ENCODE data around the gene TTLL10. TPM values are rescaled to one million over a fixed set of nuclear protein-coding genes. Genes with fewer than 3 reads are reported as not detected.
"Not testable (repeated sequence)": the region's sequence is repeated elsewhere in the genome, so short reads cannot be mapped to it uniquely, and the experiment has no call there.

TTLL10 gene
- total RNA-seq, 1 donor from 2014 or later = not detected

DNA sequence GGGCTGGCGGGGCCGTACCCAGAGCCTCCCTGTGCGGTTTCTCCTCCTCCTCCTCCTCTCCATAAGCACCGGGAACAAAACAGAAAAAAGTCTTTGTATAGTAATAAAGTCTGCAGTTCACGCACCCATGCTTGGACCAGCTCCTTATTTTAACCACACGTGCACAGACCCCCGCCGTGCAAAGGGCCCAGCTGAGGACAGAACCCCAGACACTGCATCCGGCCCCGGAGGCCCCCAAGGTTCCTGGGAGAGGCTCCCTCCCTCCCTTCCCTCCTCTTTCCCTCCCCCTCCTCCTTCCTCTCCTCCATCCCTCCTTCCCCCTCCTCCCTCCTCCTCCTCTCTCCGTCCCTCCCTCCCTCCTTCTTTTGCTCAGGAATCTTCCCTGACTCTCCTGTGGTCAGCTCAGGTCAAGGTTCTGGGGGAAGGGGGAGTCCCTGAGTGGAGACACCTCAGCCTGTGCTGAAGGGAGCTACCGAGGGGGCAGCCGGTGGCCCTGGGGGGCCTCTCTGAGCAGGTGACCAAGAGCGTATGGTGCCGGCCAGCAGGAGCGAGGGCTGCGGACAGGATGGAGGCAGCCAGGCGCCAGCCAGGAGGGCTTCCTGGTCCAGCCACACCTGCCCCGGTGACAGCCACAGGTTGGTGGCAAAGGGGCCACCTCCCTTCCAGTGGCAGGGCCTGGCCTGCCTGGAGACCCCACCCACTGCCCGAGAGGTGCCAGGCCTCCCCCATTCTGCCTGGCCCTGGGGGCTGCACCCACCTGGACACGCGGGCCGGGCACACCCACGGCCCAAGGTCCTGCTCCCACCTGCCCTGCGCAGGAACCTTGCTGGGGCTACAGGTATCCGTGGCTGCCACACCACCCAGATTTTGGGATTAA is 3.2 kb upstream of the TTLL10 start:
- no peak for DNase-seq (ENCODE audit: low spot score)

DNA sequence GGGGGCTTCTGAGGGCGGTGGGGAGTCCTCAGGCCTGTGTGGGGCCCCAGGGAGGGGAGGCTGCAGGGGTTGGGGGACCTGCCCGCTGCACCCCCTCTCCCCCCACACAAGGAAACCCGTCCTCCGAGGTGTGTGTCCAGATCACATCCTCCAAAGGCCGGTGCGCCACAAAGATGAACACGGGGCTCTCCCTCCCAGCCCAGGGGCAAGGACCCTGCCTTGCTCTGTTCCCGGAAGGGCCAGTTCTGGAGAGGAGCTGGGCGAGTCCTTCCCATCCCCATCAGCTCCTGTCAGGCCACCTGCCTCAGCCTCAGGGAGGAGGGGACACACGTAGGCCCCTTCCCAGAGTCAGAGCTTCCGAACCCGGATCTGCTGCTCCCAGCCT is 2.5 kb upstream of the TTLL10 start:
- no peak for DNase-seq (ENCODE audit: low spot score)

DNA sequence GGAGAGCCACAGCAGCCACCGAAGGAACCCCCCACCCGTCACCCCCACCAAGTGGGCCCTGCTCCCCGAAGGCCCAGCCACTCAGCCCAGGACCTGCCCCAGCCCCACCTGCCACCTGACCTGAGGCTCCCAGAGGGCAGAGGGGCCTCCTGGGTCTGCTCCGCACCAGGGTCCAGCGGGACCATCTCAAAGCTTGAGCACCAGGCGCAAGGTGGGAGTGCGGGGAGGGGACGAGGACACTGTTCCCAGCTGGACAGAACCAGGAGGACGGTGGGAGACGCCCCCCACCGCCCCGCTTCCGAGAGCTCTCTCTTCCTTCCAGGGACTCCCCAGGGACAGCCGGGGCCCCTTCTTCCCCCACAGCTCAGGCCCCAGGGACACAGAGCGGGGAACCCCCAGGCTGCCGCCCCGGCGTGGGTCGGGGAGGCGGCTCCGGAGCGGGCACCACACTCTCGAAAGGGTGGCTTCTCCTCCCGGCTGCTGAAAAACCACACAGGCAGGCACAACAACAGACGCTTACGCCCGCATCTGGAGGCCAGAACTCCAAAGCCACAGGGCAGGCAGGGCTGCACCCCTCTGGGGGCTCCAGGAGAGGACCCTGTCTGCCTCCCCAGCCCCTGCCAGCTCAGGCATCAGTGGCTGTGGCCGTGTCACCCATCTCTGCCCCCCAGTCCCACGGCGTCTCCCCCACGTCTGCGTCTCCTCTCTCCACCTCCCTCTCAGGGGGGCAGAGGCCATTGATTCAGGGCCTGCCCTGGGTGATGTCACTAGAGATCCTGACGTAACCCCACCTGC is 1.9 kb upstream of the TTLL10 start:
- DNase-seq (ENCODE audit: low spot score) = no peak

DNA sequence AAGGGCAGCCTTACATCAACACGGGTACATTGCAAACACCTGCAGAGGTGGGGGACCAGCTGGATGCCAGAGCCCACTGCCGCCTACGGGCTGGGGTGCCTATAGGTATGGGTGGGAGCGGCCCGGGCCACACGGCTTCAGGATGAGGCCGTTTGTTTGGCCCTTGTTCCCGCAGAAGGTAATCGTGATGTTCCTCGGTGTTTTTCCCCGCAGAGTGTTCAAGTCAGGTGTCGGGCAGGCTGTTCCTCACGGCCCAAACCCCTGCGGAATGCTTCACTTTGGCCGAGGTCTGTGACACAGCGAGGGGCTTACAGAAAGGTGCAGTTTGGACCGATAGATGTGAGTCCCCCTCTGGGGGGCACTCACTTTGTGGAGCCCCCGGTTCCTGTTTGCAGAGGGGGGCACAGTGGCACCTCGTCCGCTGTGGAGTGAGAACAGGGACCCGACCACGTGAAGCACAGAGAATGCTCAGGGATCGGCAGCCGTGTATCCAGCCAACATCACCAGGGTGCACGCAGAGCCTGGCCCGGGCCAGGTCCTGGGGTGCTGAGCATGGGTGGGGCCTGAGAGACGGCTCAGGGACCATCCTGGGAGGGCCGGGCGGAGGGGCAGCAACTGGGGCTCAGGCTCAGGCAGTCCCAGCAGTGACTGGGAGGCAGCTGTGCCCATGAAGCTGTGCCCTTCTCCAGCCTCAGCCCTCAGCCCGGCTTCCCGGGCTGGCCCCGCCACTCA is 453 bp upstream of the TTLL10 start:
- no peak for DNase-seq (ENCODE audit: low spot score)

DNA sequence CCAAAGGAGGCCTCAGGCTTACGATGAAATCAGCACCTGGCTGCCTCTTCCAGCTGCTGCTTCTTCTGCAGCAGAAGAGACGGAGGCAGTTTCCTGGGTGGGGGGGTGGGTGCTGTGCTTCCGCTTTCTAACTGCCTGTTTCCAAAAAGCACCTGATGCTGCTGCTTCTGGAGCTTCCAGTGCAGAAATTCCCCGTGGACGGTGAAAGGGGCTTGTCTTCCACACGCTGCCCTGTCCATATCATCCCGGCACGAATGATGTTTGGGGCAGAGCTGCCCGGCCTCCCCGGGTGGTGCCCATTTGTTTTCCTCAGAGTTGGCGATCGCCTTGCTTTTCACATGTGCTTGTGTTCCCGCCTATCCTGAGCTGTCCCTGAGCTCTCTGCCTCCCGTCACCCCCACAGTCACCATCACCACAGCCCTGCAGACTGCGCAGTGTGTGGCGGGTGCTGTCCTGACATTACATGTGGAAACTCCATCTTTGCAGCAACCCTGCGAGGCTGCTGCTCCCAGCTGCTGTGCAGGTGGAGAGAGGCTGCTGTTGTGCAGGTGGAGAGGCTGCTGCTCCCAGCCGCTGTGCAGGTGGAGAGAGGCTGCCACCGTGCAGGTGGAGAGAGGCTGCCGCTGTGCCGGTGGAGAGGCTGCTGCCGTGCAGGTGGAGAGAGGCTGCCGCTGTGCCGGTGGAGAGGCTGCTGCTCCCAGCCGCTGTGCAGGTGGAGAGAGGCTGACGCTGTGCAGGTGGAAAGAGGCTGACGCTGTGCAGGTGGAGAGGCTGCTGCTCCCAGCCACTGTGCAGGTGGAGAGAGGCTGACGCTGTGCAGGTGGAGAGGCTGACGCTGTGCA is 1.8 kb downstream of the TTLL10 start:
- no peak for DNase-seq (ENCODE audit: low spot score)

DNA sequence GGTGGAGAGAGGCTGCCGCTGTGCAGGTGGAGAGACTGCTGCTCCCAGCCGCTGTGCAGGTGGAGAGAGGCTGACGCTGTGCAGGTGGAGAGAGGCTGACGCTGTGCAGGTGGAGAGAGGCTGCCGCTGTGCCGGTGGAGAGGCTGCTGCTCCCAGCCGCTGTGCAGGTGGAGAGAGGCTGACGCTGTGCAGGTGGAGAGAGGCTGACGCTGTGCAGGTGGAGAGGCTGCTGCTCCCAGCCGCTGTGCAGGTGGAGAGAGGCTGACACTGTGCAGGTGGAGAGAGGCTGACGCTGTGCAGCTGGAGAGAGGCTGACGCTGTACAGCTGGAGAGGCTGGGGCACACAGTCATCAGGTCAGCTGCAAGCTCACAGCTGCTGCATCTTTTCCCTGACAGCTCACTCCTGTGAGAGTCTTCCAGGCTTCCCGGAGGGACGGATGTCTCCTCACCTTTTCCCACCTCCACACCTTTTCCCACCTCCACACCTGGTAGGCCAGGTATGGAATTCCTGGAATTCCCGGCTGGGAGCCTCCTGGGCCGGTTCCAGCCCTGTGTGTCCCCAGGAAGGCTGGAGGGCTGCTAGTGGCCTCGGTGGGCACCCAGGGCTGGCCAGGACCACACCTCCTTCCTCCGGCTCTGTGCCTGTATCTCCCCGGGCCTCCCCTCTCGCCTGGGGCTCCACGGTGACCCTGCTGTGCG is 2.5 kb downstream of the TTLL10 start:
- DNase-seq (ENCODE audit: low spot score) = not testable (repeated sequence)

DNA sequence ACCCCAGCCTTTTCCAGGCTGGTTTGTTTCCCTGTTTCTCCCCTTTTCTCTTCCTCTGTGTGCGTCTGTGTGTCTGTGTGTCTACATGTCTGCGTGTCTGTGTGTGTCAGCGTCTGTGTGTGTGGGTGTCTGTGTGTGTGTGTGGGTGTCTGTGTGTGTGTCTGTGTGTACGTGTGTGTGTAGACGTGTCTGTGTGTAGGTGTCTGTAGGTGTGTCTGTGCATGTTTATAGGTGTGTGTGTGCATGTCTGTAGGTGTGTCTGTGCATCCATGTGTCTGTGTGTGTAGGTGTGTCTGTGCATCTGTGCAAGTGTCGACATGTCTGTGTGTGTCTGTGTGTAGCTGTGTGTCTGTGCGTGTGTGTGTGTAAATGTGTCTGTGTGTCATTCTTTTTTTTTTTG is 3.3 kb downstream of the TTLL10 start:
- DNase-seq (ENCODE audit: low spot score) = no peak

DNA sequence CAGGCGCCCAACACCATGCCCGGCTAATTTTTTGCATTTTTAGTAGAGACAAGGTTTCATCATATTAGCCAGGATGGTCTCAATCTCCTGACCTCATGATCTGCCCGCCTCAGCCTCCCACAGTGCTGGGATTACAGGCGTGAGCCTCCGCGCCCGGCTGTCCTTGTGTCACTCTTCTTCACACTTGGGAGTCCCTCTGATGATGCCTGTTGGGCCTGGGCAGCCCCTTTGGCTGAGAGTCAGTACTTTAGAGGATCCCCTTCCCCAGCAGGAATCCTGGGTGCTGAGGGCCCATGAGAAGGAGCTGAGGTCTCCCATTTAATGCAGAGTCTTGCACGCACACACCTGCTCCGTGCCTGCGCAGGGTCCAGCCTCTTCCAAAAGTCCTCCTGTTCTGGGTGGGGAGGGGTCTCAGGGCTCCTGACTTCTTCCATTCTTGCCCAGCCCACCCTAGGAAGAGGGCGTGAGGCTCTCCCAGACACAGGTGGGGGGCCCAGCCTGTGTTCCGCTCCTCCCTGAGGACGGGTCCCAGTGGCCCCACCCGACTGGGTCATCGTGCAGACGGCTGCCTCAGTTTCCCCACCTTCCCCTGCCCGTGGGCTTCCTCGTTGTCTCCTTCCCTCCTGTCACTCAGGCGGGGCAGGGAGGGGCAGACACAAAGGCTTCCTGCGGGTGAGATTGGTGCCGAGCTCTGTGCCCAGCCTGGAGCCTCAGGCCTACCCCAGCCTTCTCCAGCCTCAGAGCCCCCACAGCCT is 3.9 kb downstream of the TTLL10 start:
- DNase-seq (ENCODE audit: low spot score) = no peak

DNA sequence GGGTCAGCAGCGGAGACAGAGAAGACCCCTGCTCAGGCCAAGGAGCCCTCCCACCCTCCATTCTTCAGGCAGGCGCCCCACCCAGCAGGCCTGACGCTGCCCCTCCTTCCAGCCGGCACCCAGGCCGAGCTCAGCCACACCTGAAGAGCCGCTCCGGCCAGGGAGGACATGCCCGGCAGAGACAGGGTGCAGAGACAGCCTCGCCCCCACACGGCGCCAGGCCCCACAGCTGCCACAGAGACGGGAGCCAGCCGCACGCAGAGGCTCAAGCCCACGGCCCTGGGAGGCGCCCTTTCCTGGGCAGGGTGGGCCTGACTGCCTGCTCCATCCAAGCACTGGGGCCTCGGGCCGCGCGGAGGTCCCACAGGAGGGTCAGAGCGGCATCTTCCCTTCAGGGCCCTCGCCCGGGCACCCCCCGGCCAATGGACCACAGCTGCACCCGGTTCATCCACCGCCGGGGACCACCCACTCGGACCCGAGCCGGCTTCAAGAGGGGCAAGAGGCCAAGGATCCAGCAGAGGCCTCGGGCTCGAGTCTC is 5.2 kb downstream of the TTLL10 start:
- DNase-seq (ENCODE audit: low spot score) = no peak

DNA sequence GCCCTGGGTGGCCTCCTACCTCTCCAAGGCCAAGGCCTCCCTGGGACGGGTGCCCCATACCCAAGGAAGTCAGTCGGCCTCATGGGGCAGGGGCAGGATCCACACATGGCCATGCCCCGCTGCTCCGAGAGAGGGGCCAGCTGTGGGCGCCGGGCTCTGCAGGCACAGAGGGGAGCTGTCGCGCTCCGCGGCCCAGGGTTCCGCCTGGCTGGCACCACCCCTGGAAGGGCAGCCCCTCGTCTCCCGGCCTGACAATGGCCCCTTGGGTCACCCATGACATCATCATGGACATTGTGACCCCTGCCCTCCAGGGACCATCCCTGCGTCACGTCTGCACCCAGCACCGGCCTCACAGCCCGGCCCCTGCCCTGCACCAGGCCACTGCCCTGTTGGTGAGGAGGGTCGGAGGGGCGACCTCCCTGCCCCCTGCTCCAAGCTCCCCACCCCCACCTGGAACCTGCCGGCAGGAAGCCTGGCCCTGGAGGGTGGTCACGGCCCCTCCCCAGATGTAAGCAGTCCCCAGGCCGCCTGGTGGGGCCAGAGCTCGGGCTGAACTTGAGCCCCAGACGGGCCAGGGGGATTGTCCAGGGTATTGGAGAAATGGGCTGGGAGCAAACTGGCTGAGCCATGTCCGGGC is 5.8 kb downstream of the TTLL10 start:
- no peak for DNase-seq (ENCODE audit: low spot score)

DNA sequence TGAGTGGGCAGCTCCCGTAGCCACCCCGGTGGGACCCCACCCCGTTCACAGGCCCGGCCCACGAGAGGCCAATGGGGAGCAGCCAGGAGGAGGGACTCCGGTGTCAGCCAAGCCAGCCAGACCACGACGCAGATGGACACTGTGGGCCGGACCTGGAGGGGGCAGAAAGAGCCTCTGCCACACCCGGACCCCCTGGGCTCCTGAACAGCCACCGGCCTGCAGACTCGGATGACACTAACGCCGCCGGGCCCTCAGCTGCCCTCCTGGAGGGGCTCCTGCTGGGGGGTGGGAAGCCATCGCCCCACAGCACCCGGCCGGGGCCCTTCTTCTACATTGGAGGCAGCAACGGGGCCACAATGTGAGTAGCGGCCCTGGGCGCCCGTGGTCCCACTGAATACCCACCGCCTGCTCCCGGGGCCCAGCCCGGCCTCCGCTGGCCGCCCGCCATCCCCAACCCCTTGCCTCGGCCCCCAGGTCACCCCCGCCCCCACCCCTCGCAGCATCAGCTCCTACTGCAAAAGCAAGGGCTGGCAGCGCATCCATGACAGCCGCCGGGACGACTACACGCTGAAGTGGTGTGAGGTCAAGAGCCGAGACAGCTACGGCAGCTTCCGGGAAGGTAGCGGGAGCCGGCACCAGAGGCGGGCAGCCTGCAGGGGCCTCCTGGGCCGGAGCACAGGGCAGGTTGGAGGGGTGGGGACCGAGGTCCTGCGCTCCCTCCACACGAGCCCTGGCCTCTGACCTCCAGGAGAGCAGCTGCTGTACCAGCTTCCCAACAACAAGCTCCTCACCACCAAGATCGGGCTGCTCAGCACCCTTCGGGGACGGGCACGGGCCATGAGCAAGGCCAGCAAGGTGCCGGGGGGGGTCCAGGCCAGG is 6.5 kb downstream of the TTLL10 start:
- no peak for DNase-seq (ENCODE audit: low spot score)

DNA sequence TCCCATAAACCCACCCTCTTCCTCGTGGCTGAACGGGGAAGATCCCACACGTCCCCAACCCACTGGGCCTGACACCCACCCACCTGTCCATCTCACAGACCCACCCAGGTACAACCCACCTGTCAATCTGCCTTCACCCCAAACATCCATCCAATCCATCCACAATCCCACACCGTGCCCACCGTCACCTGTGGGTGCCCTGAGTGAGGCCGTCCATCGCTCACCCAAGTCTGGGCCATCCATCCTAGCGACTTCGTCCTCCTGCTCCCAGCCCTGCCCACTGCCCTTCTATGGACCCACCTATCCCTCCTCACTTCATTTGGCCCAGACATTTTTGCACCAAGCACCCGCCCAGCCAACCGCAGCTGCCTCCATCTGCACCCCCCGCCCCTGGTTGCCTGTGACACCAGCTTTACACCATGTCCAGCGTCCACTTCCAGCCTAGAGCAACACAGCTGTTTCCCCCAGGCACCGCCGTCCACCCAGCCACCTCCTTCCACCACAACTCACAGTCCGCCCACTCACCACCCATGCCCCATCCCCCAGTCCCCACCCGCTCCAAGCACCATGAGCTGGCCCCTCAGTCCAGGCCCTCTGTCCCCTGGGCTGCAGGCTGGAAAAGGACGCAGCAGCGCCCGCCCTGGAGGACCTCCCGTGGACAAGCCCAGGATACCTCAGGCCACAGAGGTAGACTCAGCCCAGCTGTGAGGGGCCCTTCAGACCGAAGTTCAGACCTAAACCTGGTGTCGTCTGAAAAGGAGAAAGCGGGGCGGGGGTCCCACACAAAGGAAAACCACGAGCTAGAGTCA is 7.7 kb downstream of the TTLL10 start:
- no peak for DNase-seq (ENCODE audit: low spot score)

DNA sequence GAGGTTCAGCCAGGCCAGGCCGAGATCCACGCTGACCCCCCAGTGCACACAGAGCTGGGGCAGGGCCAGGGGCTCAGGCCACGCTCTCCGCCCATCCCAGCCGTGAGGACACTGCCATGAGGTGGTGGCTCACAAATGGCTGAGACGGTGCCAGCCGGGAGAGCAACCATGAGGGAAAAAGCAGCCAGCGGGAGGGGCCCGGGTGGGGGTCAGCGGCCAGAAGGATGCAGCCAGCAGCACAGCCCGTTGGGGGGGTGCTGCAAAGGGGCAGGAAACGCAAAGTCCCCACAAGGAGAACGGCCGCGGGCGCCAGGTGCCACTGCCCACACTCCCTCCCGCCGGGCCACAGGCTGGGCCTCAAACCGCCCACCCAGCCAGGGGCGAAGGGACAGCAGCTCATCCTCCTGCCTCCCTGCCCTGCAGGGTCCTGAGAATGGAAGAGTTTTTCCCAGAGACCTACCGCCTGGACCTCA is 8.3 kb downstream of the TTLL10 start:
- DNase-seq (ENCODE audit: low spot score) = no peak

DNA sequence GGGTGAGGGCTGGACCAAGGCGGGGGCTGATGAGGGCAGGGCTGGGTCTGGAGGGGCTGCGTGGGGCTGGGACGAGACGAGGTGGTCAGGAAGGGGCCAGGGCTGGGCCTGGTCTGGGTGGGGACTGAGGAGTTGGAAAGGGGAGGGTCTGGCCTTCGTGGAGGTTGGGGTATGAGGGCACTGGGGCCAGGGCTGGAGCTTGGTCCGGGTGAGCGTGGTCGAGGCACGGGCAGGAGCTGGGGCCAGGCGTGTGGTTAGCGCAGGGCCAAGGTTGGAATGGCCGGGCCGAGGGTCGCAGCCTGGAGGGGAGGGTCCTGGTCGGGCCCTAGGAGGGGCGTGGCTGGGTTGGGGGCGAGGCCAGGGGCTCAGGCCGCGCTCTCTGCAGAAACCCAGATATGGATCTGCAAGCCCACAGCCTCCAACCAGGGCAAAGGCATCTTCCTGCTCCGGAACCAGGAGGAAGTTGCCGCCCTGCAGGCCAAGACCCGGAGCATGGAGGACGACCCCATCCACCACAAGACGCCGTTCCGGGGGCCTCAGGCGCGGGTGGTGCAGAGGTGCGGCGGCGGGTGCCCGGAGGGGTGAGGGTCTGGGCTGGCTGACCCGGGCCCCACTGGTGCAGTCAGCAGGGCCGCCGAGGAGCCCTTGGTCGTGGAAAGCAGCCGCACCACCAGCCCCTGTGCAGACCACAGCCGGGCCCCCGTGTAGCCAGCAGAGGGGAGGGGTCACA is 9.0 kb downstream of the TTLL10 start:
- DNase-seq (ENCODE audit: low spot score) = no peak

DNA sequence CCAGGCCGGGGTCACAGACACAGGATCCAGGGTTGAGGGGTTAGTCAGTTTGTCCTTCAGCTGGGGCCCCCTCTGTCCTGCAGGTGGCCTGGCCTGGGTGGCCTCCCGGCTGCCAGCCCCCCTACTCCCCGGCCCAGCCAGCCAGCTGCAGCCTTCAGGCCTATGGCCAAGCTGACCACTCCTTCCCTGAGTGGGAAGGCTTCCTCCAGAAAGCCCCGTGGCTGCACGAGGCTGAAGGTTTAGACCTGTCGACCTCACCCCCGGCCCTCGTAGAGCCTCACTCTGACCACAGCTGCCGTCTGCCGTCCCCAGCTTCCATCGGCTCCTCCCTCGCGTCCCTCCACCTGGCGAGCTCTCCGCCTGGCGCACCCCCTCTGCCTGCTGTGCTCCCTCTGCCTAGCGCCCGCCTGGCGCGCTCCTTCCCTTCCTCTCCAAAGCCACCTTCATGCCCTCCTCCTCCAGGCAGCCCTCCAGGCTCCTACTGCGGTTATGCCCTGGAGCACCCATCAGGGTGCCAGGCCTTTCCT is 9.6 kb downstream of the TTLL10 start:
- no peak for DNase-seq (ENCODE audit: low spot score)
